GM18868 (cell line): ENCODE data around the gene RIPOR1.
A peak's percentile ranks its signal among the peaks of the same experiment; 100 is the strongest.
"Not testable (repeated sequence)": the region's sequence is repeated elsewhere in the genome, so short reads cannot be mapped to it uniquely, and the experiment has no call there.

Experiments used
- ATAC-seq: cut with Tn5 transposase; IDR thresholded peaks from one replicate; pipeline ENCODE4 v1.9.1; 2021; ENCODE audit warnings: mild to moderate bottlenecking, moderate library complexity; ENCODE audit not compliant: unreplicated experiment

Gene RIPOR1

GRCh38 chr16:67517155-67517445, 11.5 kb upstream of the RIPOR1 start:
- no peak for ATAC-seq

DNA sequence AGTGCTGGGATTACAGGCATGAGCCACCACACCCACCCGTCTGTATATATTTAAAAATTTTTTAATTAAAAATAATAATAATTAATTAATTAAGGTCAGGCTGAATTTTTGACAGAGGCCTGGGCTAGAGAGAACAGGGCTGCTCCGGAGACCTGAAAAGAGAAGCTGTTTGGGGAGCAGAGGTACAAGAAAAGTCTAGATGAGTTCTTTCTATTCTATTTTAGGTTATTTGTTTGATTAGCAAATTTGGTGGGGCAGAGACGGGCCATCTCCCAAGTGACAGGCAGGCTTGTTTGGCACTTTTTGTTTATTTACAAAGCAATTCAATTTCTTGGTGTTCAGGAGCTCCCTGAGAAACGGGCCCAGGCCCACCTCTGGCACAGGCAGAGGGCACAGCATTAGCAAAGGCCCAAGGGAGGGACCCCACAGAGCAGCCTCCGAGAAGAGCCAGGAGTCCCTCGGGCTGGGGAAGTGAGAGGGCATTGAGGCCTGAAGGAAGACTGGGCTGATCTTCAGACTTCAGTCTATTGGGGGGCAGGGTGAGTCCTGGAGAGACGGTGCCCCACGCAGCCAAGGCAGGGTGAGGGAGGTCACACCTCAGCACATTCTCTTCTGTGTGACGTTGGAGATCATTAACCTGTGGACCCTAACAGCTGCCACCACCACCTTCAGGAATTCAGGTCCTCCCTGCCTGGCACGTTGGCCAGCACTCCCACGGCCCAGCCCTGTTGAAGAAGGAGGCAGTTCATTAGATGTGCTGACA, 10.8 kb upstream of the RIPOR1 start:
- peak; percentile 46 for ATAC-seq

DNA sequence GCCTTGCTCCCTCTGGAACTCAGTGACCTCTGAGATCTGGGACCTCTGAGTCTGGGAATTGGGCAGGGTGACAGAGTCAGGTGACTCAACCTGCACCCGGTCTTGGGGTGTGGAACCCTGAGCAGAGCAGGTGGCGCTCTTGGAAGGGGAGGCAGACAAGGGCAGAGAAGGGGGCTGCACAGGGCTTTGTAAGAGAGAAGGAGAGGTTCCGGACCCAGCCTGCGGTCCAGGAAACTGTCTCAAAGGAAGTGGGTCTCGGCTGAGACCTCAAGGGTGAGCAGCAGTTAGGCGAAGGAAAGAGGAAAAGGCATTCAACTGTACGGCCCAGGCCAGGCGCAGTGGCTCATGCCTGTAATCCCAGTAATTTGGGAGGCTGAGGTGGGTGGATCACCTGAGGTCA, 10.0 kb upstream of the RIPOR1 start:
- ATAC-seq = no peak

DNA sequence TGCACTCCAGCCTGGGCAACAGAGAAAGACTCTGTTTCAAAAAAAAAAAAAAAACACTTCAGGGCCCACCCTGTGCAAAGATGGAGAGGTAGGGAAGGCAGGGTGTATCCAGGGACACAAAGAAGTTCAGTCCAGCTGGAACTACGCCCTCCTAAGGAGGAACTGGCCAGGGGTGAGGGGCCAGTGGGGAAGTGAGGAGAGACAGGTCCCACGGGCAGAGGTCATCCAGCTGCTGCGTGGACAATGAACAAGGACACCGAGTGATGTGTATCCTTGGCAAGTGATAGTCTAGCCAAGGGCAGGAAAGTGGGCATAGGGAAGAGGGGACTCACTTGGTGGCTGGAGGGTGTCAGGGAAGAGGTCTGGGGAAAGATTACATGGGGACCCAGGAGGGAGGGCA, 9.4 kb upstream of the RIPOR1 start:
- ATAC-seq = no peak

DNA sequence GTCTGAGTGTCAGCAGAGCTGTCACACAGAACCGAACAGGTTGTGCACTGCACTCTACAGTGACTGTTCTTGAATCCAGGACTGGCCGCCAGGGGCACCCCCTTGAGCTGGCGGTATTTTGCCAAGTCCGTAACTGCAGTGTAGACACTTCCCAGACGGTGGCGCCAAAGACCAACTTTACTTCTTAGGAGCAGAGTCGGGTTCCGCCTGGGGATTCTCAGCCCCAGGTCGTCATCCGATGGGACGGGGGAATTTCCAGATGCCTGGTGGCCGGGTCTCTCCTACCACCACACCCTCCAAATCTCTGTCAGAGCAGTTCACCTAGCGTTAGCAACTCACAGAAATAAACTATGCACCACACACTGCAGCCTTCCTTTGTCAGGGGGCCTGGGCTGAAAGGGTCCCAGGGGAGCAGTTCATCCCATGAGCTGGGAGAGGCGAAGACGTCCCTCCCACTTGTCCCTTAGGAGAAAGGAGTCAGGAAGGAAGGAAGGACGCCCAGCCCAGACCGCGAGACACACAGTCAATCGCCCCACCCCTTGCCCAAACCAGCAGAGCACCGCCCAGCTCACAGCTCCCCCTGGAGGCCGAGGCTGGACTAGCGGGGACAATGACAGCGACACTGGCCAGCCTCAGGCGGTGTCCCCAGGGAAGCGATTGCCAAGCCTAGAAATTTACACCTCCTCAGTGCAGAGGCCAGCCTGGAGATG, 7.4 kb upstream of the RIPOR1 start:
- ATAC-seq = peak; percentile 68

GRCh38 chr16:67525176-67525860, 3.3 kb upstream of the RIPOR1 start:
- ATAC-seq = no peak

DNA sequence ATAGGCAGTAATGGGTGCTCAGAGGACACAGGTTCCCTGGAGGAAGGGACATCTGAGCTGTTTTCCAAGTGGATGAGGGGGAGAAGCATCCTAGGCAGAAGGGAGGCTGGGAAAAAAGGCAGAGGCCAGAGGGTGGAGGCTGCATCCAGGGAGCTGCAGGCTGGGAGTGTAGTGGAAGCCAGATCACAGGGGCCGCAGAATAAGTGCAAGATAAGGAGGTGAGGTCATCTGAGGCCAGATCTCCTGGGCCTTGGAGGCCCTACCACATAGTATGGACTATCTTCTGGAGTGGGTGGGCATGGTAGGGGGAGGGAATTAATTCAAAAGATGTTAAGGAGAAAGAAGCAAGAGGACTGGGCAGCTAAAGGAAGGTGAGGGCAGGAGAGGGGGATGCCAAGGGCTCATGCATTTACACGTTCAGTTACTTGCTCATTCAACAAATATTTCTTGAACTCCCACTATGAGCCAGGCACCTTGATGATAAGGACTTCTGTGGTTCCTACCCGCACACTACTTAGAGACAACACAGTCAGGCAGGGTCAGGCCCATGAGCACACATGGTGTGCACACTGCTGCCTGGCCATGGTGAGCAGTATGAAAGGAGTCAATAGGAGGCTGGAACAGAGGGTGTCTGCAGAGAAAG, 2.4 kb upstream of the RIPOR1 start:
- no peak for ATAC-seq

DNA sequence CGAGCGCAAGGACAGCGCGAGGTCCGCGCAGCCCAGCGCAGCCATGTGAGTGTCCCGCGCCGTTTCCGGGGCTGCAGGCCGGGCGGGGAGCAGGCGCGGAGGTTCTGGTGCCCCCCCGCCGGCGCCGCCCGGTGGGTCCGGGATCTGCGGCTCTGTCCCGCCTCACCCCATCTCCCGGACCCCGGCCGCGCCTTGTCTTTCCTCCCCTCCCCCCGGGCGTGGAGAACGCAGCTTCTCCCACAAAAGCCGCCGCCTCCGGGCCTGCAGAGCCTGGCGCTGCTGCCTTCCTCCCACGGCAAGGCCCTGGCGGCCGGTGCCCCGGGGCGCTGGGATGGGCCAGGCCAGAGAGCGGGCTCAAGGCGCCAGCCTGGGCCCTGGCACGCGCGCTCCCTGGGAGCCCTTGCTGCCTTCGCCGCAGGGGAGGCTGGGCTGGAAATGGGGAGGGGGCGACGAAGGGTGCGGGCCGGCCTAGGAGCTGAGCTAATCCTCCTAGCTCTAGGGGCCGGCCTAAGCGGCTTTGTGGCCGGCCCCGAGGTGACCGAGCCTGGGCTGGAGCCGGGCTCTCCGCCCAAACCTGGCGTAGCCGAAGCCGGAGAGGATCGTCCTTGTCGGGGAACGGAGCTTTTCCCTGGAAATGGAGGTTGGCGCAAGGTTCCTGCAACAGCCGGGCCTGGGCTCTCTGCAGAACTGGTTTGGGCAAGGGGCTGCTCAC, 397 bp downstream of the RIPOR1 start:
- no peak for ATAC-seq

GRCh38 chr16:67529582-67530012, 968 bp downstream of the RIPOR1 start:
- no peak for ATAC-seq

DNA sequence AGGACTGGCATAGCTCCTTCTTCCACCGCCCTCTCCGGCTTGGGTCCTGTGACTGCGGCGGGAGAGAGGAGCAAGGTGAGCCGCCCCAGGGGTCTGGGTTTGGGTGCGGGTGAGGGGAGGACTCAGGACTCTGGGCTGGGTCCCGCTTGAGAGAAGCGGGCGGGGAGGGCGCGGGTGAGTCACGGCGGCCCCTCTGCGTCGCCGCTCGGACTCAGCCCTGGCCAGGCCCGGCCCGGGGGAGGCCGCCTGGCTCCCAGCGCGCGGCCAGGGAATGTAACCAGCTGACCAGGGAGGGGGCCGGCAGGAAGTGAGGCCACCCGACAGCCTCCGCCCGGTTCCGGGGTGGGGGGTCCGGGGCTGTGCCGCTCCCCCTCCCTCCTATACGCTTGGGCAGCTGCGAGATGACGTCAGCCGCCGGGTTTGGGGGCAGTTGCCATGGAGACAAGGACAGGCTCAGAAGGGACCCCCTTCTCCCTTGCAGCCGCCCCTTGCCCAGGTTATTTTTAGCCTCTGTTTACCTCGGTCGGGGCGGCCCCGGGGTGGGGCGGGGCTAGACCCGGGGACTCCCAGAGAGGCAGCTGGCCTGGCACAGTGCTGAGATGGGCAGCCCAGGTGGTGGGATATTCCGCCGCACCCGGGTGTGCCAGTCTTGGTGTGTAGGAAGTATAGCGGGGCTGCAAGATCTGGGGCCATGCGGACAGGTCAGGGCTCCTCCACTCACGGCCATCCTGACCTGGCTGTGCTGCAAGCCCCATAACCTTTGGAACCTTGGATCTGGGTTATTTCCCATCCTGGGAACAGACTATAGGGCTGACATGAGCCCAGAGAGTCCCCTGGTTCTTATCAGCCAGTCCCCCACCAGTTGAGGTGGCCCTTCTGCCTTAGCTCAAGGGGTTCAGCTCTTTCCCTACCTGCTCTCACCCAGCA, 1.6 kb downstream of the RIPOR1 start:
- ATAC-seq = peak; percentile 38

GRCh38 chr16:67531247-67531646, 2.6 kb downstream of the RIPOR1 start:
- no peak for ATAC-seq

DNA sequence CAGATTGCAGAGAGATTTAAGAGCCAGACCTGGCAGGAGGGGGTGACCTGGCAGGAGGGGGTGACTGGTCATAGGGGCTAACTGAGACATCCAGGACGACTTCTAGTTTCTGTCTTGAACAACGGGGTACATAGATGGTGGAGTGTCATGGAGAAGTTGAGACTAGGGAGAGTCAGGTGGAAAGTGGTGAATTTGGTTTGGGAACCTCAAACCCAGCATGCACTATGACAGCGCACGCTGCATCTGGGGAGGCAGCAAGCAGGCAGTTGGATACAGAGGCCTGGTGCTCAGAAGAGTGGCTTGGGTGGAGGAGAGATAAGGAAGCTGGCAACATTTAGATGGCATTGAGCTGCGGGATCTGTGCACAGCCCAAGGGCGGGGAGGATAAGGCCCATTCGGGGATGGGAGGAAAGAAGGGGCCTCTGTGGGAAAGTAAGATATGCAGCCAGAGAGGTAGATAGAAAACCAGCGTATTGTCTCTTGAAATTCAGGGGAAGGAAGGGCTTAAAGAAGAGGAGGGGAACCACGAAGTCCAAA, 4.5 kb downstream of the RIPOR1 start:
- no peak for ATAC-seq

DNA sequence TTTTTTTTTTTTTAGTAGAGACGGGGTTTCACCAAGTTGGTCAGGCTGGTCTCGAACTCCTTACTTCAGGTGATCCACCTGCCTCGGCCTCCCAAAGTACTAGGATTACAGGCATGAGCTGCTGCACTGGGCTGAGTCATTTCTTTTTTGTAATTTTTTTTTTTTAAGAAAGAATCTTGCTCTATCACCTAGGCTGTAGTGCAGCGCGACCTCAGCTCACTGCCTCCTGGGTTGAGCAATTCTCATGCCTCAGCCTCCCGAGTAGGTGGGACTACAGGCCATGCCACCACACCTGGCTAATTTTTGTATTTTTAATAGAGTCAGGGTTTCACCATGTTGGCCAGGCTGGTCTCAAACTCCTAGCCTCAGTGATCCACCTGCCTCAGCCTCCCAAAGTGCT, 5.4 kb downstream of the RIPOR1 start:
- not testable (repeated sequence) for ATAC-seq

DNA sequence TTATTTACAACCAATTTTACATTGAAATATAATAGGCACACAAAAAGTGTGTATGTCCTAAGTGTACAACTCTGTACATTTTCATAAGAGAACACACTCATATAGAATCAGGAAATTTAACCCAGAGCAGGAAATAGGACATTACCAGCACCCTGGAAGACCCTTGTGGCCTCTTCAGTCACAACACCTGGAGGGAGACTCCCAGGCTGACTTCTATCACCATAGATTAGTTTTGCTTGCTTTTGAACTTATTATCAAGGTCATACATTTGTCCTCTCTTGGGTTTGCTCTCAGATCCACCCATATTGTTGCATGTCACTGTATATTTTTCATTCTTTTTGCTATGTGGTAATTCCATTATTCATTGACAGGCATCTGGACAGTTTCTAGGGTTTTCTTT, 5.8 kb downstream of the RIPOR1 start:
- ATAC-seq = no peak

- no peak for ATAC-seq
Measured at GRCh38 chr16:67535201-67535600, 6.6 kb downstream of the RIPOR1 start.

DNA sequence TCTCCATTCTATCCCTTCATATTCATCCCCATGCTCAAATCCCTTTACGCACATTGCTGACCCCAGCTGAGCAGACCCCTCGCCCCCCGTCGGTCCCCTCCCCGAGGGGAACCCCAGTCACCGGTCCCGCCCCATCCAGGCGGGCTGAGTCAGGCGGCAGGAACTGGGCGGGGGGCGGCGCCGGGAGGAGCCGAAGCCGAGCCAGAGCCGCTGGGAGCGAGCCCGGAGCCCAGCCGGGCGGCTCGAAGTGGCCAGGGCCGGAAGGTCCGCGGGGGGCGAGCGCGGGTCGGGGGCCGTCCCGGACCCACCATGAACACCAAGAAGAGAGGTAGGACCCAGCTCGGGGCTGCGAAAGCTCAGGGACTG, 8.6 kb downstream of the RIPOR1 start:
- no peak for ATAC-seq

DNA sequence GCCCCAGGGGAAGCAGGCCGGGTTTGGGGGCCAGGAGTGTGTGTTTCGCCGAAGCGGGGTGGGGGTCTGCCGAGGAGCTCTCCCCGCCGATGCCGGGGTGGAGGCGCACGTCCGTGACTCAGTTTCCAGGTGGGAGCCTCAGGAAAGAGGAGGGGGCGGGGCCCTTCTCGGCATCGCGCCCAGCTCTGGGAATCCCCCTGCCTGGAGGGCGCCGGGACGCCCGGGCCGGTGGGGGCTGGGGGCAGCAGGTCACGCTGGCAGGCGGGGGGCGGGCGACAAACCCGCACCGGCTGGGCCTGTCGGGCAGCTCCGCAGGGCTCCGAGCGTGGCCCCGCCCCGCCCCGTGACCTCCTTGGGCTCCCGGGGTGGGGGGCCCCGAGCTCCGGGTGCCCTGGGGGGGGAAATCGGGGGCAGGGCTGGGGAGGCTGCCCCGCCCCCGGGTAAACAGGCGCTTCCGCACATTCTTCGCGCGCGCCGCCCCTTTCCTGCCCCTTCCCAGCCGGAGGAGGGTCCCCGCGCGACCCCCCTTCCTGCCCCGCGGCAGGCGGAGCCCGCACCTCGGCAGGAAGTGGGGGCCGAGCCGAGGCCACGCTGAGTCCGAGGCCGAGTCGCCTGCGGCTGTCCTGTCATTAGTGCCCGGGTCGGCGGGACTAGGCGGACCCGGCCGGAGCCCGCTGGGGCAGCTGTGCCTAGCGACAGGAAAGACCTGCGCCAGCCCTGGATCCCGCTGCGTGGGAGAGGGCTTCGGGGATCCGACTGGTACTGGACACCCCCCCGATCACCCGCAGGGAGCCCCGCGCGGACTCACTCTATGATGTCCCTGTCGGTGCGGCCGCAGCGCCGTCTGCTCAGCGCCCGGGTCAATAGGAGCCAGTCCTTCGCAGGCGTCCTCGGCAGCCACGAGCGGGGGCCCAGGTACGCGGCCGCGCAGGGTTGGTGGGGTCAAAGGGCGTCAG, 9.3 kb downstream of the RIPOR1 start:
- ATAC-seq = no peak

- ATAC-seq = no peak
Measured at GRCh38 chr16:67538666-67539101, 10.1 kb downstream of the RIPOR1 start.

GRCh38 chr16:67539271-67539670, 10.6 kb downstream of the RIPOR1 start:
- ATAC-seq = no peak
